CD4-positive, alpha-beta memory T cell (primary cell): ENCODE results near the gene PIMREG. TPM values are rescaled to one million over a fixed set of nuclear protein-coding genes. Genes with fewer than 3 reads are reported as not detected.
"Not testable (repeated sequence)": the region's sequence is repeated elsewhere in the genome, so short reads cannot be mapped to it uniquely, and the experiment has no call there.

Source experiments
- CTCF ChIA-PET: fragments of 350-600 bp; sonication (Branson Sonifier 250); formaldehyde crosslinking; loops from one replicate; lab custom pipeline; 2021; ENCODE audit warnings: inconsistent platforms; ENCODE audit not compliant: partially characterized antibody; lab: Charles Lee
- POLR2A ChIA-PET: fragments of 350-600 bp; sonication (Branson Sonifier 250); formaldehyde crosslinking; loops from one replicate; lab custom pipeline; 2021; ENCODE audit not compliant: partially characterized antibody; lab: Charles Lee
- DNase-seq, 5 donors: peaks; one replicate each; pipeline versions ENCODE4 v3.0.0 to v3.0.0-alpha.2; 2020 to 2022; ENCODE audit warnings: mixed read lengths in 1 of 5
- H3K27ac ChIP-seq: one replicate; pipeline ENCODE4 v1.7.0; 2013; ENCODE audit warnings: low read depth, low read length
- H3K27me3 ChIP-seq: 2 replicates; pipeline ENCODE4 v1.7.0; 2013; ENCODE audit warnings: mild to moderate bottlenecking, low read length, moderate library complexity; ENCODE audit not compliant: insufficient read depth
- H3K36me3 ChIP-seq: 2 replicates; pipeline ENCODE4 v1.7.0; 2013; ENCODE audit warnings: mild to moderate bottlenecking, low read length, moderate library complexity; ENCODE audit not compliant: insufficient read depth
- H3K4me1 ChIP-seq: 2 replicates; pipeline ENCODE4 v1.7.0; 2013; ENCODE audit warnings: mild to moderate bottlenecking, low read length, moderate library complexity; ENCODE audit not compliant: insufficient read depth
- H3K4me3 ChIP-seq, 2 donors: one replicate each; pipeline ENCODE4 v1.7.0; 2013; ENCODE audit warnings: low read length in 2 of 2, mild to moderate bottlenecking in 1 of 2
- H3K9me3 ChIP-seq, 2 donors: one replicate each; pipeline ENCODE4 v1.7.0; 2013; ENCODE audit warnings: low read length in 2 of 2, control low read depth in 1 of 2; ENCODE audit not compliant: control insufficient read depth in 1 of 2
- H3K27ac Mint-ChIP-seq, 7 donors: one replicate each; pipeline ENCODE4 v1.8.0; 2020 to 2021; ENCODE audit warnings: mixed read lengths in 7 of 7, mild to moderate bottlenecking in 6 of 7, inconsistent platforms in 3 of 7, moderate library complexity in 3 of 7
- H3K27me3 Mint-ChIP-seq, 2 donors: one replicate each; pipeline ENCODE4 v1.8.0; 2020 to 2021; ENCODE audit warnings: mixed read lengths in 2 of 2
- H3K36me3 Mint-ChIP-seq, 2 donors: one replicate each; pipeline ENCODE4 v1.8.0; 2020 to 2021; ENCODE audit warnings: mixed read lengths in 2 of 2, inconsistent platforms in 1 of 2, mild to moderate bottlenecking in 1 of 2
- H3K4me1 Mint-ChIP-seq, 4 donors: one replicate each; pipeline ENCODE4 v1.8.0; 2020 to 2021; ENCODE audit warnings: mixed read lengths in 4 of 4, mild to moderate bottlenecking in 1 of 4
- H3K4me3 Mint-ChIP-seq, 8 donors: one replicate each; pipeline ENCODE4 v1.8.0; 2020 to 2021; ENCODE audit warnings: mixed read lengths in 8 of 8, mild to moderate bottlenecking in 7 of 8, moderate library complexity in 6 of 8, inconsistent platforms in 3 of 8
- H3K9me3 Mint-ChIP-seq, 8 donors: one replicate each; pipeline ENCODE4 v1.8.0; 2020 to 2021; ENCODE audit warnings: mixed read lengths in 8 of 8, mild to moderate bottlenecking in 5 of 8, inconsistent platforms in 3 of 8, moderate library complexity in 1 of 8
- intact Hi-C: fragments of 100-400 bp; cut with micrococcal nuclease; formaldehyde crosslinking; loops from one replicate; pipeline ENCODE4 v1.15.1; 2023
- polyA plus RNA-seq, 2 donors: library from polyadenylated mRNA; unstranded; fragments of 300-500 nt; fragmentation: Illumina TruSeq; gene quantifications; one replicate each; pipeline ENCODE4 v1.2.3, GENCODE V29; 2021
- total RNA-seq, 2 experiments: library from RNA; stranded (reverse); gene quantifications; one replicate each; pipeline ENCODE4 v1.2.3, GENCODE V29; 2021

PIMREG gene
- total and polyA plus RNA-seq, 4 experiments from 2014 or later = not detected

GRCh38 chr17:6477831-6478383 lies 33.7 kb downstream of the PIMREG start:
- ChIA-PET CTCF (no interaction called here), POLR2A (no interaction called here)
- Mint-ChIP-seq H3K27me3 (peaks cover 2 to 10% of the 10 kb centered on the region in 2 donors), H3K27ac (no peak overlapping the region), H3K9me3 (no peaks in the 10 kb centered on the region), H3K36me3 (no peaks in the 10 kb centered on the region), H3K4me1 (peaks cover 0 to 4% (median 1%) of the 10 kb centered on the region in 4 donors), H3K4me3 (no peak overlapping the region)
- Histone ChIP-seq H3K36me3 (no peaks in the 10 kb centered on the region), H3K27me3 (no peaks in the 10 kb centered on the region), H3K4me3 (no peak overlapping the region), H3K9me3 (no peaks in the 10 kb centered on the region), H3K4me1 (no peaks in the 10 kb centered on the region), H3K27ac (no peak overlapping the region)
- intact Hi-C loops = loop anchor here (10.0 kb wide), 1 partner anchor 167 kb away; the partner anchor contains the start of genes KIAA0753 and TXNDC17
- DNase-seq = no peak

GRCh38 chr17:6478486-6478885 lies 34.2 kb downstream of the PIMREG start:
- H3K27ac Mint-ChIP-seq = no peak overlapping the region
- no peak for DNase-seq
- no peak overlapping the region for H3K4me3 Mint-ChIP-seq
- ChIA-PET POLR2A (no interaction called here), CTCF (no interaction called here)
- H3K4me1 Mint-ChIP-seq = peaks cover 0 to 1% (median 0%) of the 10 kb centered on the region in 4 donors
- intact Hi-C loops = loop anchor here (10.0 kb wide), 1 partner anchor 166 kb away; the partner anchor contains the start of genes KIAA0753 and TXNDC17
- H3K27me3 Mint-ChIP-seq = peaks cover 2 to 8% of the 10 kb centered on the region in 2 donors
- Histone ChIP-seq H3K27me3 (no peaks in the 10 kb centered on the region), H3K27ac (no peak overlapping the region), H3K4me1 (no peaks in the 10 kb centered on the region), H3K36me3 (no peaks in the 10 kb centered on the region), H3K9me3 (no peaks in the 10 kb centered on the region), H3K4me3 (no peak overlapping the region)
- no peaks in the 10 kb centered on the region for H3K36me3 Mint-ChIP-seq
- H3K9me3 Mint-ChIP-seq = no peaks in the 10 kb centered on the region

- Mint-ChIP-seq H3K36me3 (no peaks in the 10 kb centered on the region), H3K4me1 (peaks cover 0 to 1% (median 0%) of the 10 kb centered on the region in 4 donors), H3K27ac (no peak overlapping the region), H3K27me3 (peaks cover 4 to 8% of the 10 kb centered on the region in 2 donors), H3K9me3 (no peaks in the 10 kb centered on the region), H3K4me3 (no peak overlapping the region)
- intact Hi-C loops = loop anchor here (10.0 kb wide), 1 partner anchor 165 kb away; the partner anchor contains the start of genes KIAA0753 and TXNDC17
- ChIA-PET CTCF (no interaction called here), POLR2A (no interaction called here)
- H3K27me3 ChIP-seq = no peaks in the 10 kb centered on the region
- no peak overlapping the region for H3K27ac ChIP-seq
- H3K4me1 ChIP-seq = no peaks in the 10 kb centered on the region
- no peaks in the 10 kb centered on the region for H3K36me3 ChIP-seq
- H3K9me3 ChIP-seq = no peaks in the 10 kb centered on the region
- no peak overlapping the region for H3K4me3 ChIP-seq
- DNase-seq = no peak
Measured at GRCh38 chr17:6479622-6480302, 35.5 kb downstream of the PIMREG start.

- ChIA-PET CTCF (no interaction called here), POLR2A (no interaction called here)
- Mint-ChIP-seq H3K27me3 (peaks cover 4 to 8% of the 10 kb centered on the region in 2 donors), H3K27ac (no peak overlapping the region), H3K9me3 (no peaks in the 10 kb centered on the region), H3K36me3 (no peaks in the 10 kb centered on the region), H3K4me1 (peaks cover 0 to 1% (median 0%) of the 10 kb centered on the region in 4 donors), H3K4me3 (no peak overlapping the region)
- no peaks in the 10 kb centered on the region for H3K36me3 ChIP-seq
- no peaks in the 10 kb centered on the region for H3K4me1 ChIP-seq
- H3K4me3 ChIP-seq = no peak overlapping the region
- H3K27ac ChIP-seq = no peak overlapping the region
- H3K9me3 ChIP-seq = no peaks in the 10 kb centered on the region
- no peaks in the 10 kb centered on the region for H3K27me3 ChIP-seq
- DNase-seq = no peak
- intact Hi-C loops = no loop called here
Measured at GRCh38 chr17:6480303-6480675, 36.0 kb downstream of the PIMREG start.

GRCh38 chr17:6482105-6482455 lies 37.8 kb downstream of the PIMREG start:
- Mint-ChIP-seq H3K4me3 (no peak overlapping the region), H3K27ac (no peak overlapping the region), H3K36me3 (no peaks in the 10 kb centered on the region), H3K4me1 (peaks cover 0 to 1% (median 0%) of the 10 kb centered on the region in 4 donors), H3K9me3 (no peaks in the 10 kb centered on the region), H3K27me3 (peaks cover 5 to 12% of the 10 kb centered on the region in 2 donors)
- Histone ChIP-seq H3K4me3 (no peak overlapping the region), H3K9me3 (no peaks in the 10 kb centered on the region), H3K27me3 (no peaks in the 10 kb centered on the region), H3K27ac (no peak overlapping the region), H3K36me3 (no peaks in the 10 kb centered on the region), H3K4me1 (no peaks in the 10 kb centered on the region)
- intact Hi-C loops = no loop called here
- DNase-seq = no peak
- POLR2A ChIA-PET = no interaction called here
- CTCF ChIA-PET = interaction anchor here (0.8 to 1.8 kb wide), 2 partner anchors 9 to 11 kb away, joined by 4 to 11 read pairs; no protein-coding TSS in a partner anchor

GRCh38 chr17:6482796-6483195 lies 38.5 kb downstream of the PIMREG start:
- CTCF ChIA-PET = interaction anchor here (0.8 to 1.8 kb wide), 2 partner anchors 10 to 12 kb away, joined by 4 to 11 read pairs; no protein-coding TSS in a partner anchor
- H3K36me3 ChIP-seq, H3K27me3 ChIP-seq, H3K36me3 Mint-ChIP-seq, H3K27ac ChIP-seq, H3K4me1 ChIP-seq, H3K9me3 Mint-ChIP-seq, H3K27ac Mint-ChIP-seq, H3K4me3 ChIP-seq, H3K4me3 Mint-ChIP-seq, DNase-seq, H3K9me3 ChIP-seq, H3K4me1 Mint-ChIP-seq, intact Hi-C loops, POLR2A ChIA-PET: not testable (repeated sequence)
- H3K27me3 Mint-ChIP-seq = peaks cover 6 to 12% of the 10 kb centered on the region in 2 donors

- Mint-ChIP-seq H3K36me3 (no peaks in the 10 kb centered on the region), H3K27me3 (peaks cover 8 to 15% of the 10 kb centered on the region in 2 donors), H3K27ac (no peak overlapping the region), H3K9me3 (peaks cover 0 to 3% (median 0%) of the 10 kb centered on the region in 8 donors), H3K4me3 (no peak overlapping the region), H3K4me1 (peaks cover 0 to 1% (median 0%) of the 10 kb centered on the region in 4 donors)
- Histone ChIP-seq H3K4me1 (no peaks in the 10 kb centered on the region), H3K36me3 (no peaks in the 10 kb centered on the region), H3K9me3 (no peaks in the 10 kb centered on the region), H3K4me3 (no peak overlapping the region), H3K27ac (no peak overlapping the region), H3K27me3 (no peaks in the 10 kb centered on the region)
- intact Hi-C loops = no loop called here
- ChIA-PET CTCF (no interaction called here), POLR2A (no interaction called here)
- no peak for DNase-seq
Measured at GRCh38 chr17:6483507-6483906, 39.3 kb downstream of the PIMREG start.
